ENCODE measurements around the gene FOXD4L6. TPM values are rescaled to one million over a fixed set of nuclear protein-coding genes. Genes with fewer than 3 reads are reported as not detected.
"Not testable (repeated sequence)": the region's sequence is repeated elsewhere in the genome, so short reads cannot be mapped to it uniquely, and the experiment has no call there.

The FOXD4L6 gene
- total RNA-seq (2014; rRNA removed; shearing (Covaris generic); ENCODE audit: low replicate concordance): not detected in 2 replicates

GRCh38 chr9:41128581-41128980 is at the start of gene FOXD4L6:
FOXD4L6 (minus strand) TSS chr9:41128681; CDS start chr9:41128383, 298 bp downstream.
- in situ Hi-C loops (cut with HindIII; ENCODE audit: low pct_unique_long_range_greater_than_20kb, low sequenced_read_pairs); DNase-seq (ENCODE audit: low read depth): not testable (repeated sequence)

- DNase-seq (ENCODE audit: low read depth); in situ Hi-C loops (cut with HindIII; ENCODE audit: low pct_unique_long_range_greater_than_20kb, low sequenced_read_pairs): not testable (repeated sequence)
Observed at GRCh38 chr9:41174994-41175393, 46.5 kb upstream of the FOXD4L6 start.

GRCh38 chr9:41150116-41150515 is 21.6 kb upstream of the FOXD4L6 start:
- in situ Hi-C loops (cut with HindIII; ENCODE audit: low pct_unique_long_range_greater_than_20kb, low sequenced_read_pairs); DNase-seq (ENCODE audit: low read depth): not testable (repeated sequence)

- DNase-seq (ENCODE audit: low read depth); in situ Hi-C loops (cut with HindIII; ENCODE audit: low pct_unique_long_range_greater_than_20kb, low sequenced_read_pairs): not testable (repeated sequence)
Observed at GRCh38 chr9:41141878-41142277, 13.4 kb upstream of the FOXD4L6 start.

- in situ Hi-C loops (cut with HindIII; ENCODE audit: low pct_unique_long_range_greater_than_20kb, low sequenced_read_pairs); DNase-seq (ENCODE audit: low read depth): not testable (repeated sequence)
Observed at GRCh38 chr9:41126746-41127446, 1.6 kb downstream of the FOXD4L6 start.

GRCh38 chr9:41125936-41126335 is 2.5 kb downstream of the FOXD4L6 start:
- DNase-seq (ENCODE audit: low read depth); in situ Hi-C loops (cut with HindIII; ENCODE audit: low pct_unique_long_range_greater_than_20kb, low sequenced_read_pairs): not testable (repeated sequence)

GRCh38 chr9:41125109-41125658 is 3.3 kb downstream of the FOXD4L6 start:
- DNase-seq (ENCODE audit: low read depth); in situ Hi-C loops (cut with HindIII; ENCODE audit: low pct_unique_long_range_greater_than_20kb, low sequenced_read_pairs): not testable (repeated sequence)

- in situ Hi-C loops (cut with HindIII; ENCODE audit: low pct_unique_long_range_greater_than_20kb, low sequenced_read_pairs); DNase-seq (ENCODE audit: low read depth): not testable (repeated sequence)
Observed at GRCh38 chr9:41124250-41125108, 4.0 kb downstream of the FOXD4L6 start.

- in situ Hi-C loops (cut with HindIII; ENCODE audit: low pct_unique_long_range_greater_than_20kb, low sequenced_read_pairs); DNase-seq (ENCODE audit: low read depth): not testable (repeated sequence)
Observed at GRCh38 chr9:41123812-41124211, 4.7 kb downstream of the FOXD4L6 start.

GRCh38 chr9:41123396-41123795 is 5.1 kb downstream of the FOXD4L6 start:
- DNase-seq (ENCODE audit: low read depth); in situ Hi-C loops (cut with HindIII; ENCODE audit: low pct_unique_long_range_greater_than_20kb, low sequenced_read_pairs): not testable (repeated sequence)

- DNase-seq (ENCODE audit: low read depth); in situ Hi-C loops (cut with HindIII; ENCODE audit: low pct_unique_long_range_greater_than_20kb, low sequenced_read_pairs): not testable (repeated sequence)
Observed at GRCh38 chr9:41120696-41121095, 7.8 kb downstream of the FOXD4L6 start.

GRCh38 chr9:41119719-41120118 is 8.8 kb downstream of the FOXD4L6 start:
- in situ Hi-C loops (cut with HindIII; ENCODE audit: low pct_unique_long_range_greater_than_20kb, low sequenced_read_pairs); DNase-seq (ENCODE audit: low read depth): not testable (repeated sequence)

GRCh38 chr9:41119311-41119710 is 9.2 kb downstream of the FOXD4L6 start:
- DNase-seq (ENCODE audit: low read depth); in situ Hi-C loops (cut with HindIII; ENCODE audit: low pct_unique_long_range_greater_than_20kb, low sequenced_read_pairs): not testable (repeated sequence)

GRCh38 chr9:41113348-41113747 is 15.1 kb downstream of the FOXD4L6 start:
- in situ Hi-C loops (cut with HindIII; ENCODE audit: low pct_unique_long_range_greater_than_20kb, low sequenced_read_pairs); DNase-seq (ENCODE audit: low read depth): not testable (repeated sequence)

GRCh38 chr9:41111414-41111813 is 17.1 kb downstream of the FOXD4L6 start:
- DNase-seq (ENCODE audit: low read depth); in situ Hi-C loops (cut with HindIII; ENCODE audit: low pct_unique_long_range_greater_than_20kb, low sequenced_read_pairs): not testable (repeated sequence)

GRCh38 chr9:41110913-41111312 is 17.6 kb downstream of the FOXD4L6 start:
- in situ Hi-C loops (cut with HindIII; ENCODE audit: low pct_unique_long_range_greater_than_20kb, low sequenced_read_pairs); DNase-seq (ENCODE audit: low read depth): not testable (repeated sequence)

GRCh38 chr9:41109253-41109652 is 19.2 kb downstream of the FOXD4L6 start:
- DNase-seq (ENCODE audit: low read depth); in situ Hi-C loops (cut with HindIII; ENCODE audit: low pct_unique_long_range_greater_than_20kb, low sequenced_read_pairs): not testable (repeated sequence)

- in situ Hi-C loops (cut with HindIII; ENCODE audit: low pct_unique_long_range_greater_than_20kb, low sequenced_read_pairs): not testable (repeated sequence)
Observed at GRCh38 chr9:41108816-41109215, 19.7 kb downstream of the FOXD4L6 start.

More at GRCh38 chr9:41108816-41109215, 19.7 kb downstream of the FOXD4L6 start:
- not testable (repeated sequence) for DNase-seq (ENCODE audit: low read depth)
